ENCODE data around the gene NOB1. TPM values are rescaled to one million over a fixed set of nuclear protein-coding genes. Genes with fewer than 3 reads are reported as not detected.
"Not testable (repeated sequence)": the region's sequence is repeated elsewhere in the genome, so short reads cannot be mapped to it uniquely, and the experiment has no call there.

NOB1 gene
- total RNA-seq, 2 donors from 2014 or later: 12.9 to 22.2 TPM

GRCh38 chr16:69794486-69794885, 39.8 kb upstream of the NOB1 start:
- no peaks in the 10 kb centered on the region for H3K9me3 ChIP-seq
- no peak for DNase-seq (ENCODE audit: low spot score)
- no peaks in the 10 kb centered on the region for H3K4me1 ChIP-seq
- no peak overlapping the region for H3K4me3 ChIP-seq
- H3K36me3 ChIP-seq: peaks cover 7% of the 10 kb centered on the region
- H3K27ac ChIP-seq: no peak overlapping the region
- H3K27me3 ChIP-seq: no peaks in the 10 kb centered on the region
- no peak for TF ChIP-seq CTCF (IDR thresholded peaks at IDR 0.05)

GRCh38 chr16:69793526-69793925, 38.8 kb upstream of the NOB1 start:
- DNase-seq (ENCODE audit: low spot score): no peak
- Histone ChIP-seq H3K36me3 (no peaks in the 10 kb centered on the region), H3K27me3 (no peaks in the 10 kb centered on the region), H3K4me3 (no peak overlapping the region), H3K4me1 (no peaks in the 10 kb centered on the region), H3K9me3 (no peaks in the 10 kb centered on the region), H3K27ac (no peak overlapping the region)
- TF ChIP-seq CTCF (IDR thresholded peaks at IDR 0.05): no peak

- H3K4me1 ChIP-seq; H3K27ac ChIP-seq; H3K9me3 ChIP-seq; H3K4me3 ChIP-seq; H3K27me3 ChIP-seq; DNase-seq (ENCODE audit: low spot score): not testable (repeated sequence)
- H3K36me3 ChIP-seq: peaks cover 11% of the 10 kb centered on the region
Measured at GRCh38 chr16:69791391-69791847, 36.7 kb upstream of the NOB1 start.

GRCh38 chr16:69787883-69788282, 33.2 kb upstream of the NOB1 start:
- Histone ChIP-seq H3K27me3 (no peaks in the 10 kb centered on the region), H3K36me3 (peaks cover 11% of the 10 kb centered on the region), H3K27ac (no peak overlapping the region), H3K4me3 (no peak overlapping the region), H3K4me1 (no peaks in the 10 kb centered on the region), H3K9me3 (no peaks in the 10 kb centered on the region)
- no peak for DNase-seq (ENCODE audit: low spot score)
- no peak for TF ChIP-seq CTCF (IDR thresholded peaks at IDR 0.05)

- H3K27ac ChIP-seq: no peak overlapping the region
- no peak for DNase-seq (ENCODE audit: low spot score)
- H3K4me3 ChIP-seq: no peak overlapping the region
- no peaks in the 10 kb centered on the region for H3K4me1 ChIP-seq
- H3K9me3 ChIP-seq: no peaks in the 10 kb centered on the region
- peaks cover 11% of the 10 kb centered on the region for H3K36me3 ChIP-seq
- H3K27me3 ChIP-seq: no peaks in the 10 kb centered on the region
- no peak for TF ChIP-seq CTCF (IDR thresholded peaks at IDR 0.05)
Measured at GRCh38 chr16:69784586-69784985, 29.9 kb upstream of the NOB1 start.

- peaks cover 0 to 2% of the 10 kb centered on the region in 2 donors for H3K9me3 ChIP-seq
- no peak overlapping the region for H3K4me3 ChIP-seq
- no peak for TF ChIP-seq CTCF (IDR thresholded peaks at IDR 0.05)
- DNase-seq (ENCODE audit: low spot score): no peak
- no peak overlapping the region for H3K27ac ChIP-seq
- H3K27me3 ChIP-seq: no peaks in the 10 kb centered on the region
- no peaks in the 10 kb centered on the region for H3K36me3 ChIP-seq
- no peaks in the 10 kb centered on the region for H3K4me1 ChIP-seq
Measured at GRCh38 chr16:69781118-69781517, 26.4 kb upstream of the NOB1 start.
